HEK293 (cell line): ENCODE results near the gene AMPD3.

Experiments
- CTCF ChIA-PET: fragments of 350-600 bp; formaldehyde crosslinking; extraction: SDS; loops from one replicate; lab custom pipeline; 2021; ENCODE audit warnings: antibody characterized with exemption; lab: Yijun Ruan, JAX
- POLR2A ChIA-PET: fragments of 300-600 bp; formaldehyde crosslinking; extraction: SDS; loops from one replicate; lab custom pipeline; 2020; ENCODE audit warnings: antibody characterized with exemption, inconsistent platforms; lab: Yijun Ruan, JAX
- H3K27ac ChIP-seq: fragments of 200-500 bp; sonication (Bioruptor generic); 2 replicates; pipeline ENCODE4 v1.5.1; 2014; ENCODE audit warnings: low read depth, low read length, control low read depth, inconsistent platforms; ENCODE audit errors: extremely low read depth
- H3K36me3 ChIP-seq, 2 experiments: fragments of 200-500 bp in 1 of 2; sonication (Bioruptor generic) in 1 of 2; 1 replicate in 1 of 2; 2 replicates in 1 of 2; pipeline ENCODE4 v1.5.1; 2014 to 2017; ENCODE audit warnings: inconsistent platforms in 2 of 2, low read length in 2 of 2; ENCODE audit not compliant: control insufficient read depth in 2 of 2, insufficient read depth in 1 of 2
- H3K4me1 ChIP-seq: fragments of 200-500 bp; sonication (Bioruptor generic); 2 replicates; pipeline ENCODE4 v1.5.1; 2014; ENCODE audit warnings: mild to moderate bottlenecking, low read length, inconsistent platforms; ENCODE audit not compliant: control insufficient read depth, insufficient read depth
- H3K4me3 ChIP-seq: 2 replicates; pipeline ENCODE4 v1.5.1; 2011; ENCODE audit warnings: low read depth, mild to moderate bottlenecking, control low read depth, low read length, moderate library complexity
- H3K9me3 ChIP-seq: fragments of 200-500 bp; sonication (Bioruptor generic); 2 replicates; pipeline ENCODE4 v1.5.1; 2014; ENCODE audit warnings: low read depth, low read length, inconsistent platforms; ENCODE audit not compliant: control insufficient read depth, insufficient read depth
- AEBP2 ChIP-seq: fragments of 450-650 bp; formaldehyde crosslinking; IDR thresholded peaks from 2 replicates; pipeline ENCODE4 v1.5.1; 2016; ENCODE audit warnings: missing biosample characterization, missing genetic modification characterization, borderline replicate concordance
- IKZF3 ChIP-seq: fragments of 450-650 bp; IDR thresholded peaks from 2 replicates; pipeline ENCODE4 v1.5.0; 2018; ENCODE audit warnings: missing biosample characterization, mild to moderate bottlenecking, missing genetic modification characterization, moderate library complexity
- KLF7 ChIP-seq: fragments of 450-650 bp; formaldehyde crosslinking; IDR thresholded peaks from 2 replicates; pipeline ENCODE4 v1.5.1; 2016; ENCODE audit warnings: missing biosample characterization, missing genetic modification characterization, borderline replicate concordance
- SETDB1 ChIP-seq: IDR thresholded peaks from one replicate; pipeline ENCODE4 v1.6.1; 2017; ENCODE audit warnings: mild to moderate bottlenecking, low read length, moderate library complexity, mixed read lengths; ENCODE audit not compliant: insufficient read length
- SP3 ChIP-seq: fragments of 450-650 bp; formaldehyde crosslinking; IDR thresholded peaks from 2 replicates; pipeline ENCODE4 v1.5.1; 2016; ENCODE audit warnings: missing biosample characterization, missing genetic modification characterization
- ZBTB21 ChIP-seq: fragments of 450-650 bp; formaldehyde crosslinking; IDR thresholded peaks from 2 replicates; pipeline ENCODE4 v1.5.1; 2017; ENCODE audit warnings: missing biosample characterization, missing genetic modification characterization
- ZNF2 ChIP-seq: fragments of 450-650 bp; formaldehyde crosslinking; IDR thresholded peaks from 2 replicates; pipeline ENCODE4 v1.5.1; 2016; ENCODE audit warnings: missing biosample characterization, missing genetic modification characterization
- ZNF214 ChIP-seq: fragments of 450-650 bp; formaldehyde crosslinking; IDR thresholded peaks from 2 replicates; pipeline ENCODE4 v1.5.1; 2017; ENCODE audit warnings: missing biosample characterization, mild to moderate bottlenecking, missing genetic modification characterization, borderline replicate concordance
- ZNF26 ChIP-seq: fragments of 450-650 bp; formaldehyde crosslinking; IDR thresholded peaks from 2 replicates; pipeline ENCODE4 v1.5.1; 2016; ENCODE audit warnings: missing biosample characterization, missing genetic modification characterization
- ZNF571 ChIP-seq: fragments of 450-650 bp; formaldehyde crosslinking; IDR thresholded peaks from 2 replicates; pipeline ENCODE4 v1.5.0; 2017; ENCODE audit warnings: missing biosample characterization, missing genetic modification characterization
- ZNF600 ChIP-seq: fragments of 450-650 bp; formaldehyde crosslinking; IDR thresholded peaks from 2 replicates; pipeline ENCODE4 v1.5.1; 2016; ENCODE audit warnings: missing biosample characterization, missing genetic modification characterization
- ZNF677 ChIP-seq: fragments of 450-650 bp; IDR thresholded peaks from 2 replicates; pipeline ENCODE4 v1.5.0; 2018; ENCODE audit warnings: missing biosample characterization, mild to moderate bottlenecking, missing genetic modification characterization, moderate library complexity
- TF ChIP-seq, protein P1 (sequence below): IDR thresholded peaks from 2 replicates; pipeline ENCODE4 v1.6.1; 2011; ENCODE audit warnings: mild to moderate bottlenecking, low read depth, low read length, borderline replicate concordance
- TF ChIP-seq, protein P2 (sequence below): fragments of 450-650 bp; formaldehyde crosslinking; IDR thresholded peaks from 2 replicates; pipeline ENCODE4 v1.5.1; 2016; ENCODE audit warnings: missing biosample characterization, missing genetic modification characterization
- TF ChIP-seq, protein P3 (sequence below): fragments of 450-650 bp; IDR thresholded peaks from 2 replicates; pipeline ENCODE4 v1.5.1; 2018; ENCODE audit warnings: missing biosample characterization, missing genetic modification characterization
- TF ChIP-seq, protein P4 (sequence below): fragments of 450-650 bp; formaldehyde crosslinking; IDR thresholded peaks from 2 replicates; pipeline ENCODE4 v1.5.1; 2017; ENCODE audit warnings: missing biosample characterization, missing genetic modification characterization

The AMPD3 gene

DNA sequence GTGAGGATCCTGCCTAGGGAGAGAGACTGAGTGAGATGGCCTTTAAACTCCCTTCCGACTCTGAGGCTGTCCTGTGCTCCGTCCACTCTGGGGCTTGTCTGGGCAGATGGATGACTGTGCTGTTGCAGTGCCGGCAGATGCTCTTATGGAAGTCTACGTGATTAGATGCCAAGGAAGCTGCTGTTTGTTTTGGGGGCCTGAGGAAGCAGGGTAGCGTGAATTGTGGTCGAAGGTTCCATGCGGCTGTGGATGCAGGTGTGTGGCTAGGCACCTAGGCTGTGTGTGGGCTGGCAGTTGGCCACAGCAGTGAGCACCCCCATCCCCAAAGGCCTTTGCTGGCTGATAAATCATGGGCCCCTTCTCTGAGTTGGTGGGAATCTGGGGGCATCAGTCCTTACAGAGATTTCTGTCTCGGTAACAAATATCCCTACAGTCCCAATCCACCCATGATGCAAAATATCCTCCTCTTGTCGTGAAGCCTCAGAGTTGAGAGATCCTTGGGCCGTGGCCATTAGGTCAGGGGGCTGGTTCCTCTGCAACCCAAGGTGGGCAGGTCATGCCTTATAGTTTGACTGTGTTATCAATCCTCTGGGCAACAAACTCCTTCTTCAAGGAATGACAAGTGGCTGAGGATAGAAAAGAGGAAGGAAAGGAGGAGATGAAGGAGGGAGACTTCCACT, 31.2 kb downstream of the AMPD3 start:
- Histone ChIP-seq H3K4me3 (no peak overlapping the region), H3K36me3 (no peaks in the 10 kb centered on the region), H3K9me3 (no peaks in the 10 kb centered on the region), H3K4me1 (no peaks in the 10 kb centered on the region), H3K27ac (no peak overlapping the region)
- ChIA-PET CTCF (interaction anchor here (0.9 kb wide), 1 partner anchor 196 kb away, joined by 3 read pairs; no protein-coding TSS in a partner anchor), POLR2A (no interaction called here)
- TF ChIP-seq ZBTB21 (tag by site-specific recombination) (no peak), ZNF2 (tag by site-specific recombination) (no peak)
- TF ChIP-seq, protein P1, sequence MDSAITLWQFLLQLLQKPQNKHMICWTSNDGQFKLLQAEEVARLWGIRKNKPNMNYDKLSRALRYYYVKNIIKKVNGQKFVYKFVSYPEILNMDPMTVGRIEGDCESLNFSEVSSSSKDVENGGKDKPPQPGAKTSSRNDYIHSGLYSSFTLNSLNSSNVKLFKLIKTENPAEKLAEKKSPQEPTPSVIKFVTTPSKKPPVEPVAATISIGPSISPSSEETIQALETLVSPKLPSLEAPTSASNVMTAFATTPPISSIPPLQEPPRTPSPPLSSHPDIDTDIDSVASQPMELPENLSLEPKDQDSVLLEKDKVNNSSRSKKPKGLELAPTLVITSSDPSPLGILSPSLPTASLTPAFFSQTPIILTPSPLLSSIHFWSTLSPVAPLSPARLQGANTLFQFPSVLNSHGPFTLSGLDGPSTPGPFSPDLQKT = no peak

DNA sequence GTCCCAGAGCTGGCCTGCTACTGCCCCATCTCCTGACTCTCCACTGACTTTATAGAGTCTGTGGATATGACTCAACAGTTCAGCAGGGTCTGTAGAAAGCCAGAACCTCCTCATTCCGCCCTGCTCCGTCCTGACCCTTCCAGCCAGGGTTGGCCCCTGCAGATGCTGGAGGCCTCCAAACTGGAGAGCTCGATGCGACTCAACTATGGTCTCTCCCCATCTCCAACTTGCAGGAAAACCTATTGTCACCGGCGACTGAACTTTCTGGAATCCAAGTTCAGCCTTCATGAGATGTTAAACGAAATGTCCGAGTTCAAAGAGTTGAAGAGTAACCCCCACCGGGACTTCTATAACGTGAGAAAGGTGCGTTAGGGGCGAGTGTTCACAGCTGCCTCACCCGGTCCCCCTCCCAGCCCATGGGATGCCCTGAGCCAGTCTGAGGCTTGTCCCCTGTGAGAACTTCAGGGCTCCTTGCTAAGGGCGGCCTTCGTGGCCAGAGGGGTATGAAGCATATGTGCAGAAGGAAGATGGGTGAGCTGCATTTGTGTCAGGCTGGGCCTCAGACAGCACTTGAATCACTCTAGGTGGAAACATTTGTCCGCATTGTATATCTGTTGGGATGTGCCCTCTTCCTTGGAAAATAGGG, 32.1 kb downstream of the AMPD3 start:
- H3K4me3 ChIP-seq = no peak overlapping the region
- H3K27ac ChIP-seq = no peak overlapping the region
- H3K4me1 ChIP-seq = no peaks in the 10 kb centered on the region
- ChIA-PET POLR2A (no interaction called here), CTCF (interaction anchor here (0.9 kb wide), 1 partner anchor 195 kb away, joined by 3 read pairs; no protein-coding TSS in a partner anchor)
- H3K36me3 ChIP-seq = no peaks in the 10 kb centered on the region
- TF ChIP-seq, protein P2, sequence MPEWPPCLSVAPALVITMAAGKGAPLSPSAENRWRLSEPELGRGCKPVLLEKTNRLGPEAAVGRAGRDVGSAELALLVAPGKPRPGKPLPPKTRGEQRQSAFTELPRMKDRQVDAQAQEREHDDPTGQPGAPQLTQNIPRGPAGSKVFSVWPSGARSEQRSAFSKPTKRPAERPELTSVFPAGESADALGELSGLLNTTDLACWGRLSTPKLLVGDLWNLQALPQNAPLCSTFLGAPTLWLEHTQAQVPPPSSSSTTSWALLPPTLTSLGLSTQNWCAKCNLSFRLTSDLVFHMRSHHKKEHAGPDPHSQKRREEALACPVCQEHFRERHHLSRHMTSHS = no peak
- TF ChIP-seq ZNF571 (tag by site-specific recombination) (no peak), ZNF600 (no peak), AEBP2 (no peak), IKZF3 (tag by site-specific recombination) (no peak), SP3 (tag by site-specific recombination) (no peak), ZNF26 (tag by site-specific recombination) (no peak)
- TF ChIP-seq, protein P3, sequence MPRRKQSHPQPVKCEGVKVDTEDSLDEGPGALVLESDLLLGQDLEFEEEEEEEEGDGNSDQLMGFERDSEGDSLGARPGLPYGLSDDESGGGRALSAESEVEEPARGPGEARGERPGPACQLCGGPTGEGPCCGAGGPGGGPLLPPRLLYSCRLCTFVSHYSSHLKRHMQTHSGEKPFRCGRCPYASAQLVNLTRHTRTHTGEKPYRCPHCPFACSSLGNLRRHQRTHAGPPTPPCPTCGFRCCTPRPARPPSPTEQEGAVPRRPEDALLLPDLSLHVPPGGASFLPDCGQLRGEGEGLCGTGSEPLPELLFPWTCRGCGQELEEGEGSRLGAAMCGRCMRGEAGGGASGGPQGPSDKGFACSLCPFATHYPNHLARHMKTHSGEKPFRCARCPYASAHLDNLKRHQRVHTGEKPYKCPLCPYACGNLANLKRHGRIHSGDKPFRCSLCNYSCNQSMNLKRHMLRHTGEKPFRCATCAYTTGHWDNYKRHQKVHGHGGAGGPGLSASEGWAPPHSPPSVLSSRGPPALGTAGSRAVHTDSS (tag by site-specific recombination) = no peak
- H3K9me3 ChIP-seq = no peaks in the 10 kb centered on the region

- Histone ChIP-seq H3K9me3 (no peaks in the 10 kb centered on the region), H3K27ac (no peak overlapping the region), H3K4me3 (no peak overlapping the region), H3K4me1 (no peaks in the 10 kb centered on the region), H3K36me3 (peaks cover 0 to 2% of the 10 kb centered on the region in 2 experiments; a peak in 1 of 3 replicates)
- ChIA-PET CTCF (interaction anchor here (0.6 to 1.4 kb wide), 2 partner anchors 49 to 82 kb away, joined by 4 read pairs; no protein-coding TSS in a partner anchor), POLR2A (no interaction called here)
- no peak for TF ChIP-seq SETDB1
- TF ChIP-seq ZNF214 = no peak
- TF ChIP-seq KLF7 (tag by site-specific recombination) = no peak
- TF ChIP-seq, protein P4, sequence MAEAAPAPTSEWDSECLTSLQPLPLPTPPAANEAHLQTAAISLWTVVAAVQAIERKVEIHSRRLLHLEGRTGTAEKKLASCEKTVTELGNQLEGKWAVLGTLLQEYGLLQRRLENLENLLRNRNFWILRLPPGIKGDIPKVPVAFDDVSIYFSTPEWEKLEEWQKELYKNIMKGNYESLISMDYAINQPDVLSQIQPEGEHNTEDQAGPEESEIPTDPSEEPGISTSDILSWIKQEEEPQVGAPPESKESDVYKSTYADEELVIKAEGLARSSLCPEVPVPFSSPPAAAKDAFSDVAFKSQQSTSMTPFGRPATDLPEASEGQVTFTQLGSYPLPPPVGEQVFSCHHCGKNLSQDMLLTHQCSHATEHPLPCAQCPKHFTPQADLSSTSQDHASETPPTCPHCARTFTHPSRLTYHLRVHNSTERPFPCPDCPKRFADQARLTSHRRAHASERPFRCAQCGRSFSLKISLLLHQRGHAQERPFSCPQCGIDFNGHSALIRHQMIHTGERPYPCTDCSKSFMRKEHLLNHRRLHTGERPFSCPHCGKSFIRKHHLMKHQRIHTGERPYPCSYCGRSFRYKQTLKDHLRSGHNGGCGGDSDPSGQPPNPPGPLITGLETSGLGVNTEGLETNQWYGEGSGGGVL = no peak
- no peak for TF ChIP-seq ZNF677 (tag by site-specific recombination)
These were observed 33.3 kb downstream of the AMPD3 start for GRCh38 chr11:10488121-10488933.
